22Rv1 (cell line): Measurements from ENCODE around the gene RNGTT.

Experiments used
- H3K27ac ChIP-seq: fragments of 450-650 bp; 2 replicates; pipeline ENCODE4 v1.5.1; 2017
- ZFX ChIP-seq: fragments of 450-650 bp; IDR thresholded peaks from 2 replicates; pipeline ENCODE4 v1.6.1; 2017; ENCODE audit warnings: antibody characterized with exemption, borderline replicate concordance
- TF ChIP-seq, protein P1 (sequence below): fragments of 450-650 bp; IDR thresholded peaks from 2 replicates; pipeline ENCODE4 v1.5.1; 2017; ENCODE audit warnings: mild to moderate bottlenecking

The RNGTT gene

DNA sequence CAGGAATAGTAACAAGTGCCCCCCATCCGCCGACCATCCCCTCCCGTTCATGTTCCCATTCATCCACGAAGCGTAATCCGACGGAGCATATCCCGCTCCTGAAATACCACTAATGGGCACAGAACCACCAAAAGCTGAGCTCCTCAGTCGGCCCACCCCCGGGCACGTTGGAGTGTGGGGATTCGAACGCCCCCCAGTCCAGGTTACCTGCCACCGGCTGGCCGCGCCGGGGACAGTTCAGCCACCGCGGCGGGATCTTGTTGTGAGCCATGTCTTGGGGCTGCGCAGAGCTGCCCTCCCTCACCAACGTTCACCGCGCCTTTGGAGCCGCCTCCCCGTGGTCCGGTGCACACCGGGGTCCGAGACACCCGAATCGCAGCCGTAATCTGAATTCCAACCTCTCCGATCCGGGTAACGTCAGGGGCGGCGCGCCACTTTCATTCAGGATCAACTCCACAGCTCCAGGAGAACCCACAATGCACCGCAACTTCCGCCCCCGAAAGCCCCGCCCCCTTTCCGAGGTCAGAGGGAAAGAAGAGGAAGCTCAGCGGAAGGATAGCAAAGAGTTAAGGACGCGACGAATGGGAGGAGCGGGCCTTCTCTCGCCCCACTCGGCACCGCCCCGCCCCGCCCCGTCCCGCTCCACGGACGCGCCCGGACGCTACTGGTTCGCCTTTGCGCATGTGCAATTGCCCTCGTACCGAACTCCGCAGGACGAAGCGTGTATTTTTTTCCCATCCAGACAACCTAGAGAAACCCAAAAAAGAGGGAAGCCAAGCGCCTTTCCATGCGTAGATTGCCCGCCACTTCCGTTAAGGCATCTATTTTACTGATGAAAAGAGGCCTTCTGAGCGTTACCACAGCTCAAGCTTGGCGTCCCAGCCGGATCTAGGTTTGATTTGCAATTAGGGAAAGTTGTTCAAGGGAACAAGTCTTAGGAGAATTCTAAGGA lies at the start of gene RNGTT:
TSS of gene RNGTT (minus strand) at position 480 of the 952 bp plus-strand sequence. CDS start at position 271, 209 bp downstream.
- no peak for TF ChIP-seq ZFX
- TF ChIP-seq, protein P1, sequence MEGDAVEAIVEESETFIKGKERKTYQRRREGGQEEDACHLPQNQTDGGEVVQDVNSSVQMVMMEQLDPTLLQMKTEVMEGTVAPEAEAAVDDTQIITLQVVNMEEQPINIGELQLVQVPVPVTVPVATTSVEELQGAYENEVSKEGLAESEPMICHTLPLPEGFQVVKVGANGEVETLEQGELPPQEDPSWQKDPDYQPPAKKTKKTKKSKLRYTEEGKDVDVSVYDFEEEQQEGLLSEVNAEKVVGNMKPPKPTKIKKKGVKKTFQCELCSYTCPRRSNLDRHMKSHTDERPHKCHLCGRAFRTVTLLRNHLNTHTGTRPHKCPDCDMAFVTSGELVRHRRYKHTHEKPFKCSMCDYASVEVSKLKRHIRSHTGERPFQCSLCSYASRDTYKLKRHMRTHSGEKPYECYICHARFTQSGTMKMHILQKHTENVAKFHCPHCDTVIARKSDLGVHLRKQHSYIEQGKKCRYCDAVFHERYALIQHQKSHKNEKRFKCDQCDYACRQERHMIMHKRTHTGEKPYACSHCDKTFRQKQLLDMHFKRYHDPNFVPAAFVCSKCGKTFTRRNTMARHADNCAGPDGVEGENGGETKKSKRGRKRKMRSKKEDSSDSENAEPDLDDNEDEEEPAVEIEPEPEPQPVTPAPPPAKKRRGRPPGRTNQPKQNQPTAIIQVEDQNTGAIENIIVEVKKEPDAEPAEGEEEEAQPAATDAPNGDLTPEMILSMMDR = peak; percentile 17; the same call in 1 of the 2 replicates
- peak within 1 kb of the TSS; percentile 78 for H3K27ac ChIP-seq

DNA sequence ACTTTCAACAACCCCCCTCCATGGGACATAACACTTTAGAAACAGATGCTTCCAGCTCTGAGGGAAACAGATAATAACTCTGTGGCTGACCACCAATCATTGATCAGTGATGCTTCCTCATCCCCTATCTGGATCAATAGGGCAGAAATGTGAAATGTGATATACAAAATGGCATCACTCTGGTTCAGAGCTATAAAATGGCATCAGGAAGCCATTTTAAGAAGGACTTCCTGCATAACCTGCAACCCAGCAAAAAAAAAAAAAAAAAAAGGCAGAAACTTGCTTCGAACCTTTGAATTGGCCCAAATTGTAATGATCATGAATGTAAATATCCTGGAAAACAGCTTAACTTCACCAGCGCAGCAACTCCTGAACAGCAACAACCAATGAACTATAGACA lies 48.0 kb upstream of the RNGTT start:
- H3K27ac ChIP-seq = no peak overlapping the region
- no peak for TF ChIP-seq ZFX
- TF ChIP-seq, protein P1 = no peak

DNA sequence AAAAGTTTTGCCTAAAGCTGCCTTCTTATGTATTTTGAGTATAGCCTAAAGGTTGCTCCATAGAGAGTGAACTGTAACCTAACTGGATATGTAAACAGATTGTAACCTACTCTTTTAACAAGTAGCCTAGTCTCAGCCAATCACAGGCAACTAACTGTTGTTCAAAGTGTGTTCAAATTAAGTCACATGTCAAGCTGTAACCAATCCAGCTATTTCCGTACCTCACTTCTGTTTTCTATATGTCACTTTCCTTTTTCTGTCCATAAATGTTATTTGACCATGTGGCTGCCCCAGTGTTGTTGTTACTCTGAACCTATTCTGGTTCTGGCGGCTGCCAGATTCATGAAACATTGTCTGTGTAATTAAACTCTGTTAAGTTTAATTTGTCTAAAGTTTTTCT lies 47.4 kb upstream of the RNGTT start:
- TF ChIP-seq ZFX = no peak
- TF ChIP-seq, protein P1 = no peak
- no peak overlapping the region for H3K27ac ChIP-seq

DNA sequence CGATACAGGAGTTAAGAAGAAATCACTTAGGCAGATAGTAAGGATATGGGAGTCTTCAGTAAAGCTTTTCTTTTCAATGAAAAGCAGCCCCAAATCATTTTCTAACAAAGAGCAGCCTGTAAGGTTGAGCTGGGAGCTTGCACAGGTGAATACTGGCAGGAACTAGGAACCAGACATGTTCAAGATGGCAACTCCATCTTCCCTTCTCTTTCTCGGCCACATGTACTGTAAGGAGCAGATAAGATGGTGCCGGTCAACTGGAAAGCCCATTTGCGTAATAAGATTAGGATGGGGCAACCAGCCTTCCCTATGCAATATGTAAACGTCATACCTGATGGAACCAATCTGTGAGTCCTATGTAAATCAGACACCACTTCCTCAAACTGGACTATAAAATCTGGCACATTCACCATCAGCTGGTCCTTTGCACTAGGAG lies 46.2 kb upstream of the RNGTT start:
- H3K27ac ChIP-seq = no peak overlapping the region
- no peak for TF ChIP-seq ZFX
- TF ChIP-seq, protein P1 = no peak

DNA sequence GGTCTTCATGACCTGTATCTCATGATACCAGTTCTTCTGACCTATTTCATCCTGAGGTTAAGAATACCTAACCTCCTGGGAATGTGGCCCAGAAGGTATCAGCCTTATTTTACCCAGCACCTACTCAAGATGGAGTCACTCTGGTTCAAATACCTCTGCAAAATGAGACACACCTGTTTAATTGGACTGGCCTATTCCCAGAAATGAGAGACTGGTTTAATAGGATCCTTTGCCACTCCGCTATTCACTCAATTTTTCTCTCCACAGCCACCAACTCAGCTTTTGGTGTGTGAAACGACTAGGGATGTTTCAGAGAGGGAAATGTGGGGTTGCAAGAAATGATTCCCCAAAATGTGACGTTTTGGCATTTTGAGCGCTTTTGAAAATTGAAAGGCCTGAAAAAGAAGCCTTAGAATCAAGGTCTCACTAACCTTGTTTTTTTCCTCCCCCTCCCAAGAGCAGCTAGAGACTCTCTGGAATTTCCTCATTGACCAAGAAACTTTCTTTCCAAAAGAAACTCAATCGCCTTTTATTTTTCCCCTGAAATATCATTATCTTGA lies 45.5 kb upstream of the RNGTT start:
- no peak overlapping the region for H3K27ac ChIP-seq
- TF ChIP-seq, protein P1 = no peak
- no peak for TF ChIP-seq ZFX

DNA sequence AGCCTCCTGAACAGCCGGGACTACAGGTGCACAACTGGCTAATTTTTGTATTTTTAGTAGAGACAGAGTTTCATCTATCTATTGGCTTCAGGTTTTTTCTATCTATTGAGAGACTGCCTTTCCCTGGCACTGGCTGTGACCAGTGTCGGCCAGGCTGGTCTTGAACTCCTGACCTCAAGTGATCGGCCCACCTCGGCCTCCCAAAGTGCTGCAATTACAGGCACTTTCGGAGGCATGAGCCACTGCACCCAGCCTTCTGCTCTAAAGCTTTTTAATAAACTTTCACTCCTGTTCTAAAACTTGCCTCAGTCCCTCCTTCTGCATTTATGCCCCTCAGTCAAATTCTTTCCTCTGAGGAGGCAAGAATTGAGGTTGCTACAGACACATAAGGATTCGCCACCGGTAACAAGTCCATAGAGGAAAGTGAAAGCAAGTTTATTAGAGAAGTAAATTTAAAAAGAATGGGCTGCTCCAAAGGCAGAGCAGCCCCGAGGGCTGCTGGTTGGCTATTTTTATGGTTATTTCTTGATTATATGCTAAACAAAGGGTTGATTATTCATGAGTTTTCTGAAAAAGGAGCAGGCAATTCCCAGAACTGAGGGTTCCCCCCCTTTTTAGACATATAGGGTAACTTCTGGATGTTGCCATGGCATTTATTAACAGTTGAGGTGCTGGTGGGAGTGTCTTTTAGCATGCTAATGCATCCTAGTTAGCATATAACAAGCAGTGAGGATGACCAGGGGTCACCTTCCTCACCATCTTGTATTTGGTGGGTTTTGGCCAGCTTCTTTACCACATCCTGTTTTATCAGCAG lies 44.8 kb upstream of the RNGTT start:
- TF ChIP-seq ZFX = no peak
- TF ChIP-seq, protein P1 = no peak
- no peak overlapping the region for H3K27ac ChIP-seq
